ENCODE results near the gene CYSLTR2. TPM values are rescaled to one million over a fixed set of nuclear protein-coding genes. Genes with fewer than 3 reads are reported as not detected.

The CYSLTR2 gene
- total RNA-seq, 4 donors from 2014 or later = 0.54 to 3.0 (median 1.3) TPM

DNA sequence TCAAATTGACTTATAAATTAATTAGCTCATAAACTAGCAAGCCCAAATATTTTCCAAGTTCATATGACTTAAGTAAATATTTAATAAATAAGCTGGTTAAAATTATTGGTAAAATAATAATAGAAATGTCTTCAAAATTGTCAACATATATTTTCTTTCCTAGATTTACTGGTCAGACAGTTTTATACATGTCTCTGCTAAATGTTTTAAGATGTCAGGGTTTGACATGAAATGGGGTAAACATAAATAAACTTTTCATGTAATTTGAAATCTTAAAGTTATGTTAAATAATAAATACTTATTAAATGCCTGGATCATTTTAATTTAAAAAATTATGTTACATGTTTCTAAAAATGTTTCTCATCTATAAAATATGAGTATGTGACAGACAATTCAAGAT lies 18.3 kb upstream of the CYSLTR2 start:
- Histone ChIP-seq H3K36me3 (no peaks in the 10 kb centered on the region), H3K4me3 (replicated peaks in 1 of 3) (no peak overlapping the region), H3K9me3 (no peaks in the 10 kb centered on the region), H3K27me3 (no peaks in the 10 kb centered on the region), H3K27ac (no peak overlapping the region), H3K4me1 (no peaks in the 10 kb centered on the region)
- intact Hi-C loops (cut with DNase I) = no loop called here
- TF ChIP-seq, protein P1, sequence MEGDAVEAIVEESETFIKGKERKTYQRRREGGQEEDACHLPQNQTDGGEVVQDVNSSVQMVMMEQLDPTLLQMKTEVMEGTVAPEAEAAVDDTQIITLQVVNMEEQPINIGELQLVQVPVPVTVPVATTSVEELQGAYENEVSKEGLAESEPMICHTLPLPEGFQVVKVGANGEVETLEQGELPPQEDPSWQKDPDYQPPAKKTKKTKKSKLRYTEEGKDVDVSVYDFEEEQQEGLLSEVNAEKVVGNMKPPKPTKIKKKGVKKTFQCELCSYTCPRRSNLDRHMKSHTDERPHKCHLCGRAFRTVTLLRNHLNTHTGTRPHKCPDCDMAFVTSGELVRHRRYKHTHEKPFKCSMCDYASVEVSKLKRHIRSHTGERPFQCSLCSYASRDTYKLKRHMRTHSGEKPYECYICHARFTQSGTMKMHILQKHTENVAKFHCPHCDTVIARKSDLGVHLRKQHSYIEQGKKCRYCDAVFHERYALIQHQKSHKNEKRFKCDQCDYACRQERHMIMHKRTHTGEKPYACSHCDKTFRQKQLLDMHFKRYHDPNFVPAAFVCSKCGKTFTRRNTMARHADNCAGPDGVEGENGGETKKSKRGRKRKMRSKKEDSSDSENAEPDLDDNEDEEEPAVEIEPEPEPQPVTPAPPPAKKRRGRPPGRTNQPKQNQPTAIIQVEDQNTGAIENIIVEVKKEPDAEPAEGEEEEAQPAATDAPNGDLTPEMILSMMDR (IDR thresholded peaks at IDR 0.05) = no peak
- no peak for TF ChIP-seq POLR2A (IDR thresholded peaks at IDR 0.05)
- no peak for DNase-seq

DNA sequence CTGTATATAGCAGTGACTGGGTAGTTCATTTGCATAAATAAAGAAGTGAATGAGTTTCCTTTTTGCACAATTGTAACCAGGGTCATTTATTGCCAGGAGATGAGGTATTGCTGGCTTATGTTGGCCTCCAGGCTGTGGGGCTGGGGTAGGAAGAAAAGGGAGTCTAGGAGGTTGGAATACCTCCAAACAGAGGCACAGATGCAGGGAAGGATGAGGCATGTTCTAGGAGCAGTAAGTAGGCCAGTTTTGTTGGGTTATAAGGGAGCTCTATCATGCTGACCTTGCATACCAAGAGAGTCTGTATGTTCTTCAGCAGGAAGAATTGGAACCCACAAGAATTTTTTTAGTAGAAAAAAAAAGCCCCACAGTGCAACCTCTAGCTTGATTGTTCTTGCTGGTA lies 17.2 kb upstream of the CYSLTR2 start:
- intact Hi-C loops (cut with DNase I) = no loop called here
- H3K4me1 ChIP-seq = no peaks in the 10 kb centered on the region
- no peaks in the 10 kb centered on the region for H3K27me3 ChIP-seq
- H3K27ac ChIP-seq = no peak overlapping the region
- DNase-seq = no peak
- no peaks in the 10 kb centered on the region for H3K36me3 ChIP-seq
- H3K4me3 ChIP-seq (replicated peaks in 1 of 3) = no peak overlapping the region
- no peak for TF ChIP-seq POLR2A (IDR thresholded peaks at IDR 0.05)
- TF ChIP-seq, protein P1 (IDR thresholded peaks at IDR 0.05) = no peak
- no peaks in the 10 kb centered on the region for H3K9me3 ChIP-seq

DNA sequence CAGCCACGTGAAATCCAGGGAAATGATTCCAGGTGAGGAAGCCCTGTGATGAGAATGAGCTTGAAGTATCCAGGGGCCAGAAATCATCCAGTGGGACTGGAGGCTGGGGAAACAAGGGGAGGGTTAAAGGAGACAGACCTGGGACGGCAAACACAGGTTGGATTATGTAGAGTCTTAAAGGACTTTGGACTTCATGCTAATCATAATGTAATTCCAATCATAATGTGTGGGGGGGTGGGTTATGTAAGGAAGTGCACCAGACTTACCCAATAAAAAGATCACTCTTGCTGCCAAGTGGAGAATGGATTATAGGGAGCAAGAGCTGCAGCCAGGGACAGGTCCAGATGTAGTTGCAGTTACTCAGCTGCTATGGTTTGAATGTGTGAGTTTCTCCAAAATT lies 16.1 kb upstream of the CYSLTR2 start:
- intact Hi-C loops (cut with DNase I) = no loop called here
- no peak for TF ChIP-seq POLR2A (IDR thresholded peaks at IDR 0.05)
- TF ChIP-seq, protein P1 (IDR thresholded peaks at IDR 0.05) = no peak
- Histone ChIP-seq H3K36me3 (no peaks in the 10 kb centered on the region), H3K27me3 (no peaks in the 10 kb centered on the region), H3K9me3 (no peaks in the 10 kb centered on the region), H3K27ac (no peak overlapping the region), H3K4me3 (replicated peaks in 1 of 3) (no peak overlapping the region), H3K4me1 (no peaks in the 10 kb centered on the region)
- no peak for DNase-seq
- WGBS, 2 donors = 81 to 82% methylated on average over 2 of the region's 2 CpGs

DNA sequence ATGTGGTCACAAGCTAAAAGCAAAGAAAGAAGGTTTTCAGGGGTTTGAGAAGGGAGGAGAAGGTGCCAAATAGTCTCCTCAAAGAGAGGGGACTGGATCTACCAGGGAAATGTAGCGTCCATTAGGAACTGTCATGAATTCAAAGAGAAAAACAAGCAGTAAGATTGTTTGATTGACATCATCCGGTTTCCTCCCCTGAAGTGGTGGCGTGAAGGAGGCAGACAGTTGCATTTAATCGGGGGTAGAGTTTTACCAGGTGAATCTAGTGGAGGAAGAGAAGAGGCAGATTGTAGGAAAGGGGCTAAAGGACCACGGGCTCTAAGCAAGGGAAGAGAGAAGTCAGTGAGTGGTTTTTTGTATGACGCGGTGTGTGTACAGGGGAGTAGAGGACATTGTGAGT lies 13.0 kb upstream of the CYSLTR2 start:
- 72 to 74% methylated on average over 7 of the region's 7 CpGs for WGBS, 2 donors
- intact Hi-C loops (cut with DNase I) = no loop called here

DNA sequence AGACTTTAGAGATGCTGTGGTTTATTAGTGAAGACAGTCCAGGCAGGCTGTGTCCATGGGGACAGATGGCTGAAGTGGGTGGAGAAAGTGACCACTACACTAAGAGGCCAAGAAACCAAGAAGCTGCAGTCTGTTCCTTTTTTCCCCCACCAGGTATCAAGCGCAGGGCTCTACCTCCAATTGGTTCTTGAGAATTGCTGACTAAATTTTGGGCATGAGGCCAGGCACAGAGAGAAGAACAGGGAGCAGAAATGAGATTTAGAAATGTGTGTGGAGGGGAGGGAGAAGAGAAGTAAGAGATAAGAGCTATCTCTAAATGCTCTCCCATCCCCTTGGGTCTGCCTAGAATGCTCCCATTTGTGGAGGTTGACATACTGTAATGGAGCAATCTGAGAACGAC lies 12.3 kb upstream of the CYSLTR2 start:
- TF ChIP-seq, protein P1 (IDR thresholded peaks at IDR 0.05) = no peak
- no peak for TF ChIP-seq POLR2A (IDR thresholded peaks at IDR 0.05)
- 73 to 76% methylated on average over 2 of the region's 2 CpGs for WGBS, 2 donors
- H3K9me3 ChIP-seq = no peaks in the 10 kb centered on the region

More for the DNA sequence above, 13.0 kb upstream of the CYSLTR2 start:
- H3K9me3 ChIP-seq = no peaks in the 10 kb centered on the region
- H3K36me3 ChIP-seq = no peaks in the 10 kb centered on the region
- no peak overlapping the region for H3K27ac ChIP-seq
- H3K4me1 ChIP-seq = peaks cover 0 to 6% of the 10 kb centered on the region in 2 donors
- no peak for DNase-seq
- no peaks in the 10 kb centered on the region for H3K27me3 ChIP-seq
- TF ChIP-seq POLR2A (IDR thresholded peaks at IDR 0.05) = no peak
- TF ChIP-seq, protein P1 (IDR thresholded peaks at IDR 0.05) = no peak
- no peak overlapping the region for H3K4me3 ChIP-seq (replicated peaks in 1 of 3)

More for the DNA sequence above, 12.3 kb upstream of the CYSLTR2 start:
- H3K4me3 ChIP-seq (replicated peaks in 1 of 3) = no peak overlapping the region
- DNase-seq = no peak
- intact Hi-C loops (cut with DNase I) = no loop called here
- peaks cover 0 to 6% of the 10 kb centered on the region in 2 donors for H3K4me1 ChIP-seq
- no peaks in the 10 kb centered on the region for H3K36me3 ChIP-seq
- no peaks in the 10 kb centered on the region for H3K27me3 ChIP-seq
- H3K27ac ChIP-seq = no peak overlapping the region
